ENCODE measurements around the gene P2RY14.

DNA sequence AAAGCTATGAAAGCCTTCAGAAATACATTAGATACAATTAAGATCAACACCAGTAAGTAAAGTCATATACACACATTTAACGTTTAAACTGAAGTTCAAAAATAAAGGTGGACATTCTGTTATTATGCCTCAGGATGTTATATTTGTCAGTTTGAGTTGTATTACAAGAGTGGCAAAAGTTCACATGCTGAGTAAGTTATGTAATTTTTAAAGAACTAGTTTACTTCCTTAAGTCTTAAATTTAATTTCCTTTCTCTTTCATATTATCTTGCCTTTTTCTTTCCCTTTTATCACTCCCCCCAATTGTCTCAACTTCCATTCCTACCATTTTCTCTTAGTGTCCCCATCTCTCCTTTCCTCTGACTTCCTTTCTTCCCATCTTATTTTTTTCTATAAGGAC, 43.2 kb upstream of the P2RY14 start:
- TF ChIP-seq, protein P1, sequence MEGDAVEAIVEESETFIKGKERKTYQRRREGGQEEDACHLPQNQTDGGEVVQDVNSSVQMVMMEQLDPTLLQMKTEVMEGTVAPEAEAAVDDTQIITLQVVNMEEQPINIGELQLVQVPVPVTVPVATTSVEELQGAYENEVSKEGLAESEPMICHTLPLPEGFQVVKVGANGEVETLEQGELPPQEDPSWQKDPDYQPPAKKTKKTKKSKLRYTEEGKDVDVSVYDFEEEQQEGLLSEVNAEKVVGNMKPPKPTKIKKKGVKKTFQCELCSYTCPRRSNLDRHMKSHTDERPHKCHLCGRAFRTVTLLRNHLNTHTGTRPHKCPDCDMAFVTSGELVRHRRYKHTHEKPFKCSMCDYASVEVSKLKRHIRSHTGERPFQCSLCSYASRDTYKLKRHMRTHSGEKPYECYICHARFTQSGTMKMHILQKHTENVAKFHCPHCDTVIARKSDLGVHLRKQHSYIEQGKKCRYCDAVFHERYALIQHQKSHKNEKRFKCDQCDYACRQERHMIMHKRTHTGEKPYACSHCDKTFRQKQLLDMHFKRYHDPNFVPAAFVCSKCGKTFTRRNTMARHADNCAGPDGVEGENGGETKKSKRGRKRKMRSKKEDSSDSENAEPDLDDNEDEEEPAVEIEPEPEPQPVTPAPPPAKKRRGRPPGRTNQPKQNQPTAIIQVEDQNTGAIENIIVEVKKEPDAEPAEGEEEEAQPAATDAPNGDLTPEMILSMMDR (IDR thresholded peaks at IDR 0.05), result no peak
- no peak for TF ChIP-seq EP300 (IDR thresholded peaks at IDR 0.05)

Data from stomach (tissue), 4 donors.